H1 (cell line): ENCODE data around the gene CERT1. TPM values are rescaled to one million over a fixed set of nuclear protein-coding genes. Genes with fewer than 3 reads are reported as not detected.

ENCODE experiments used
- CTCF ChIA-PET: fragments of 300-600 bp; sonication (Branson Sonifier 250); formaldehyde crosslinking; loops from one replicate; lab custom pipeline; 2021; ENCODE audit not compliant: partially characterized antibody; lab: Charles Lee
- POLR2A ChIA-PET: fragments of 300-600 bp; sonication (Branson Sonifier 250); formaldehyde crosslinking; loops from one replicate; lab custom pipeline; 2021; ENCODE audit warnings: inconsistent platforms; ENCODE audit not compliant: partially characterized antibody; lab: Charles Lee
- DNase-seq, 2 experiments: peaks; one replicate each; pipeline versions ENCODE4 v3.0.0 to v3.0.0-alpha.2; 2010 to 2022; ENCODE audit warnings: low spot score in 2 of 2, low read depth in 1 of 2, mixed read lengths in 1 of 2
- FAIRE-seq: peaks from 2 replicates; lab custom pipeline; 2011; peaks lifted over from hg19 to GRCh38; lab: Jason Lieb, UNC
- H2AFZ ChIP-seq: 2 replicates; pipeline ENCODE4 v1.8.1; 2012; ENCODE audit warnings: low read length, inconsistent platforms
- H2AK5ac ChIP-seq: 2 replicates; pipeline ENCODE4 v1.6.1; 2013; ENCODE audit warnings: low read depth, low read length
- H2BK120ac ChIP-seq: replicated peaks from 2 replicates; pipeline ENCODE3; 2013; ENCODE audit warnings: low read depth, low read length, inconsistent platforms
- H2BK12ac ChIP-seq: 2 replicates; pipeline ENCODE4 v1.6.1; 2013; ENCODE audit warnings: low read depth, low read length
- H2BK15ac ChIP-seq: 2 replicates; pipeline ENCODE4 v1.6.1; 2013; ENCODE audit warnings: low read length
- H2BK20ac ChIP-seq: 2 replicates; pipeline ENCODE4 v1.6.1; 2013; ENCODE audit warnings: low read length
- H2BK5ac ChIP-seq: 2 replicates; pipeline ENCODE4 v1.6.1; 2013; ENCODE audit warnings: low read depth, low read length
- H3K14ac ChIP-seq: 2 replicates; pipeline ENCODE4 v1.6.1; 2013; ENCODE audit warnings: inconsistent platforms; ENCODE audit not compliant: insufficient read length
- H3K18ac ChIP-seq: 2 replicates; pipeline ENCODE4 v1.6.1; 2013; ENCODE audit warnings: low read length; ENCODE audit errors: extremely low read depth
- H3K23ac ChIP-seq: 2 replicates; pipeline ENCODE4 v1.6.1; 2013; ENCODE audit warnings: inconsistent platforms; ENCODE audit not compliant: insufficient read length
- H3K23me2 ChIP-seq: 2 replicates; pipeline ENCODE4 v1.6.1; 2013; ENCODE audit warnings: low read depth, low read length
- H3K27ac ChIP-seq: 2 replicates; pipeline ENCODE4 v1.6.1; 2011; ENCODE audit warnings: low read depth, low read length, inconsistent platforms
- H3K27me3 ChIP-seq, 4 experiments: replicated peaks in 1 of 4; 1 replicate in 1 of 4; 2 replicates in 3 of 4; pipeline versions ENCODE4 v1.6.1 to v1.8.1; 2011 to 2013; ENCODE audit warnings: low read length in 3 of 4, mild to moderate bottlenecking in 3 of 4, inconsistent platforms in 2 of 4, mixed read lengths in 2 of 4, moderate library complexity in 1 of 4; ENCODE audit not compliant: control insufficient read depth in 3 of 4, insufficient read depth in 3 of 4; ENCODE audit errors: extremely low read depth in 1 of 4
- H3K36me3 ChIP-seq, 4 experiments: 2 replicates each; pipeline versions ENCODE4 v1.6.1 to v1.8.1; 2011 to 2013; ENCODE audit warnings: mild to moderate bottlenecking in 4 of 4, low read length in 3 of 4, moderate library complexity in 2 of 4, control low read depth in 1 of 4, inconsistent platforms in 1 of 4; ENCODE audit not compliant: insufficient read depth in 4 of 4, control insufficient read depth in 2 of 4
- H3K4ac ChIP-seq: replicated peaks from 2 replicates; pipeline ENCODE3; 2013; ENCODE audit warnings: low read length, low read depth, mixed read lengths, inconsistent platforms; ENCODE audit not compliant: insufficient read length
- H3K4me1 ChIP-seq, 4 experiments: replicated peaks in 1 of 4; 1 replicate in 1 of 4; 2 replicates in 3 of 4; pipeline versions ENCODE4 v1.6.1 to v1.8.1; 2011 to 2013; ENCODE audit warnings: low read length in 3 of 4, inconsistent platforms in 2 of 4, mixed read lengths in 1 of 4; ENCODE audit not compliant: insufficient read depth in 4 of 4, control insufficient read depth in 3 of 4
- H3K4me2 ChIP-seq, 2 experiments: 2 replicates each; pipeline versions ENCODE4 v1.6.1 to v1.8.1; 2011 to 2013; ENCODE audit warnings: low read depth in 2 of 2, low read length in 2 of 2, control low read depth in 1 of 2, inconsistent platforms in 1 of 2, mild to moderate bottlenecking in 1 of 2; ENCODE audit not compliant: insufficient read depth in 1 of 2
- H3K4me3 ChIP-seq, 4 experiments: fragments of 200-600, 300-600 bp in 1 of 4; sonication (generic), shearing (Covaris generic), sonication (Bioruptor Twin) in 1 of 4; 2 replicates each; pipeline versions ENCODE4 v1.5.1 to v1.8.1; 2011 to 2016; ENCODE audit warnings: low read length in 4 of 4, low read depth in 3 of 4, control low read depth in 2 of 4, inconsistent platforms in 2 of 4, mild to moderate bottlenecking in 2 of 4, mixed read lengths in 1 of 4, moderate library complexity in 1 of 4; ENCODE audit not compliant: insufficient read depth in 2 of 4; ENCODE audit errors: extremely low read depth in 1 of 4
- H3K56ac ChIP-seq: replicated peaks from 2 replicates; pipeline ENCODE3; 2013; ENCODE audit warnings: low read depth, mild to moderate bottlenecking, mixed read lengths, low read length, inconsistent platforms; ENCODE audit not compliant: insufficient read length
- H3K79me1 ChIP-seq: 2 replicates; pipeline ENCODE4 v1.6.1; 2013; ENCODE audit warnings: low read depth, low read length, control low read depth
- H3K79me2 ChIP-seq, 2 experiments: 2 replicates each; pipeline versions ENCODE4 v1.6.1 to v1.8.1; 2012 to 2013; ENCODE audit warnings: low read length in 2 of 2, mild to moderate bottlenecking in 2 of 2, inconsistent platforms in 1 of 2; ENCODE audit not compliant: insufficient read depth in 2 of 2, control insufficient read depth in 1 of 2
- H3K9ac ChIP-seq, 4 experiments: replicated peaks in 1 of 4; 1 replicate in 1 of 4; 2 replicates in 3 of 4; pipeline versions ENCODE4 v1.6.1 to v1.8.1; 2011 to 2013; ENCODE audit warnings: low read depth in 3 of 4, low read length in 3 of 4, control low read depth in 2 of 4, mild to moderate bottlenecking in 2 of 4, moderate library complexity in 2 of 4, inconsistent platforms in 1 of 4; ENCODE audit errors: extremely low read depth in 1 of 4
- H3K9me3 ChIP-seq, 2 experiments: 2 replicates each; pipeline versions ENCODE4 v1.6.1 to v1.8.1; 2012 to 2013; ENCODE audit warnings: mild to moderate bottlenecking in 2 of 2, moderate library complexity in 2 of 2, control low read depth in 1 of 2, inconsistent platforms in 1 of 2, low read depth in 1 of 2, low read length in 1 of 2, mixed read lengths in 1 of 2; ENCODE audit not compliant: insufficient read depth in 2 of 2
- H4K20me1 ChIP-seq, 2 experiments: replicated peaks in 1 of 2; 2 replicates each; pipeline versions ENCODE3 to v1.8.1; 2011 to 2013; ENCODE audit warnings: inconsistent platforms in 2 of 2, low read length in 2 of 2, mild to moderate bottlenecking in 1 of 2; ENCODE audit not compliant: insufficient read depth in 2 of 2, control insufficient read depth in 1 of 2
- H4K5ac ChIP-seq: 2 replicates; pipeline ENCODE4 v1.6.1; 2013; ENCODE audit warnings: low read length, low read depth, mixed read lengths, inconsistent platforms; ENCODE audit not compliant: insufficient read length
- H4K8ac ChIP-seq: 2 replicates; pipeline ENCODE4 v1.8.0; 2013; ENCODE audit warnings: mild to moderate bottlenecking, moderate library complexity, low read length, inconsistent platforms; ENCODE audit not compliant: insufficient read depth; ENCODE audit errors: extremely low read depth
- H4K91ac ChIP-seq: replicated peaks from 2 replicates; pipeline ENCODE3; 2013; ENCODE audit warnings: low read length, mixed read lengths, inconsistent platforms; ENCODE audit not compliant: insufficient read length
- JUND ChIP-seq: IDR thresholded peaks from 2 replicates; pipeline ENCODE4 v1.6.1; 2011; ENCODE audit warnings: mild to moderate bottlenecking, improper control_type of control experiment, low read length
- whole genome bisulfite sequencing, 2 experiments: shearing (Covaris generic) in 1 of 2; methylation state at CpG; one replicate each; pipeline versions ENCODE4 v1.1.6 to v1.1.7; 2013 to 2015; ENCODE audit warnings: low lambda C conversion rate in 2 of 2, mixed read lengths in 2 of 2, inconsistent platforms in 1 of 2, low coverage in 1 of 2, missing lambda C conversion rate in 1 of 2; ENCODE audit not compliant: insufficient replicate concordance in 2 of 2, insufficient coverage in 1 of 2, insufficient read length in 1 of 2; ENCODE audit errors: extremely low coverage in 1 of 2, missing lambda C conversion rate in 1 of 2; 5-methylcytosine and 5-hydroxymethylcytosine counted together
- polyA plus RNA-seq, 7 experiments: library from polyadenylated mRNA; depleted of rRNA in 3 of 7; stranded (reverse) in 5 of 7; unstranded in 2 of 7; fragments of >200 nt in 5 of 7; fragments of 200-250 nt in 2 of 7; gene quantifications; 1 replicate in 5 of 7; 2 replicates in 1 of 7; 4 replicates in 1 of 7; pipeline versions ENCODE4 v1.2.1 to v1.2.3, GENCODE V29; 2011 to 2013; ENCODE audit warnings: missing spikeins in 2 of 7, mixed read lengths in 2 of 7
- total RNA-seq: library from RNA; stranded (reverse); fragmentation: NEBNext Ultra II Directional; extraction: Animal tissue kit (Norgen Biotek cat#: 25700); gene quantifications from 2 replicates; pipeline ENCODE4 v1.2.1, GENCODE V29; 2021

CERT1 gene
- total and polyA plus RNA-seq, 2 of the 8 experiments (the other 6 are each of a cell fraction or from before 2014, with no cell fraction given): 7.8 to 55.3 TPM

- DNase-seq (no peak), FAIRE-seq (no peak)
- Histone ChIP-seq H2BK12ac (no peak overlapping the region), H4K91ac (no peak overlapping the region), H2BK15ac (no peak overlapping the region), H3K36me3 (no peaks in the 10 kb centered on the region), H3K9ac (no peak overlapping the region), H3K4ac (no peak overlapping the region), H3K4me1 (no peaks in the 10 kb centered on the region), H3K18ac (no peak overlapping the region), H3K27ac (no peak overlapping the region), H3K14ac (no peak overlapping the region), H2BK120ac (no peak overlapping the region), H3K9me3 (no peaks in the 10 kb centered on the region), H3K23ac (no peak overlapping the region), H3K4me2 (no peak overlapping the region), H4K20me1 (no peaks in the 10 kb centered on the region)
- POLR2A ChIA-PET: no interaction called here
- CTCF ChIA-PET: no interaction called here
- no peak for TF ChIP-seq JUND
- TF ChIP-seq, all 59 proteins: peak for 0
- H3K56ac ChIP-seq: no peak overlapping the region
- no peaks in the 10 kb centered on the region for H3K79me2 ChIP-seq
- H2BK5ac ChIP-seq: no peak overlapping the region
- H4K5ac ChIP-seq: no peak overlapping the region
- H4K8ac ChIP-seq: no peak overlapping the region; the same call in 1 of the 2 replicates
- H3K79me1 ChIP-seq: no peaks in the 10 kb centered on the region
- no peak overlapping the region for H3K4me3 ChIP-seq
- no peak overlapping the region for H2BK20ac ChIP-seq
- H2AK5ac ChIP-seq: no peak overlapping the region
- no peaks in the 10 kb centered on the region for H3K27me3 ChIP-seq
- H3K23me2 ChIP-seq: no peaks in the 10 kb centered on the region
- H2AFZ ChIP-seq: no peak overlapping the region
- WGBS, 2 experiments: 94% methylated on average over 6 of the region's 6 CpGs; no CpG with 5 or more reads in 1 of the 2 experiments
Observed at GRCh38 chr5:75546830-75547229, 35.4 kb upstream of the CERT1 start.
